Measurements from ENCODE around the gene DENND5A.

GRCh38 chr11:9160166-9160565 lies 105.0 kb downstream of the DENND5A start:
- TF ChIP-seq CTCF (IDR thresholded peaks at IDR 0.05) (no peak), POLR2A (IDR thresholded peaks at IDR 0.05) (no peak)
